Neural cell (in vitro differentiated cells): ENCODE data around the gene GNPDA2. TPM values are rescaled to one million over a fixed set of nuclear protein-coding genes. Genes with fewer than 3 reads are reported as not detected.

ENCODE experiments used
- H2AFZ ChIP-seq: fragments of 200-600, 300-800 bp; sonication (generic), shearing (Covaris generic); 2 replicates; pipeline ENCODE4 v1.6.0; 2014; ENCODE audit warnings: low read depth, mild to moderate bottlenecking, antibody characterized with exemption, low read length, moderate library complexity
- H3F3A ChIP-seq: fragments of 200-600 bp; shearing (Covaris generic); 2 replicates; pipeline ENCODE4 v1.6.1; 2016; ENCODE audit warnings: mild to moderate bottlenecking, moderate library complexity, mixed read lengths, antibody characterized with exemption, low read length; ENCODE audit not compliant: insufficient read depth, poor library complexity, severe bottlenecking
- H3K27ac ChIP-seq: fragments of 200-600, 300-800 bp; sonication (generic), shearing (Covaris generic); 2 replicates; pipeline ENCODE4 v1.5.1; 2014; ENCODE audit warnings: mild to moderate bottlenecking, low read length, moderate library complexity
- H3K27me3 ChIP-seq: fragments of 300-800, 200-600 bp; sonication (generic), shearing (Covaris generic); 2 replicates; pipeline ENCODE4 v1.6.0; 2014; ENCODE audit warnings: mild to moderate bottlenecking, low read depth, low read length, moderate library complexity; ENCODE audit not compliant: insufficient read depth
- H3K36me3 ChIP-seq: fragments of 300-800, 200-600 bp; sonication (generic), shearing (Covaris generic); 2 replicates; pipeline ENCODE4 v1.5.1; 2014; ENCODE audit warnings: mild to moderate bottlenecking, antibody characterized with exemption, low read length, moderate library complexity; ENCODE audit not compliant: insufficient read depth
- H3K4me2 ChIP-seq: fragments of 300-800, 200-600 bp; sonication (generic), shearing (Covaris generic); 2 replicates; pipeline ENCODE4 v1.6.0; 2014; ENCODE audit warnings: mild to moderate bottlenecking, low read length
- H3K4me3 ChIP-seq: fragments of 300-800, 200-600 bp; sonication (generic), shearing (Covaris generic); 2 replicates; pipeline ENCODE4 v1.5.1; 2014; ENCODE audit warnings: mild to moderate bottlenecking, low read length, moderate library complexity
- H3K79me2 ChIP-seq: fragments of 200-600 bp; shearing (Covaris generic); replicated peaks from 2 replicates; pipeline ENCODE4 v1.6.0; 2014; ENCODE audit warnings: mild to moderate bottlenecking, low read length, moderate library complexity; ENCODE audit not compliant: insufficient read depth
- H3K9ac ChIP-seq: fragments of 300-800, 200-600 bp; sonication (generic), shearing (Covaris generic); 2 replicates; pipeline ENCODE4 v1.6.1; 2016; ENCODE audit warnings: mild to moderate bottlenecking, low read length, mixed read lengths
- H3K9me2 ChIP-seq: fragments of 200-600 bp; shearing (Covaris generic); 2 replicates; pipeline ENCODE4 v1.6.1; 2016; ENCODE audit warnings: mild to moderate bottlenecking, low read length, mixed read lengths; ENCODE audit not compliant: insufficient read depth
- H3K9me3 ChIP-seq: fragments of 200-600, 300-800 bp; sonication (generic), shearing (Covaris generic); 2 replicates; pipeline ENCODE4 v1.6.1; 2016; ENCODE audit warnings: mild to moderate bottlenecking, mixed run types, low read length, moderate library complexity, mixed read lengths
- H4K20me1 ChIP-seq: fragments of 200-600 bp; shearing (Covaris generic); 2 replicates; pipeline ENCODE4 v1.6.1; 2016; ENCODE audit warnings: mild to moderate bottlenecking, mixed run types; ENCODE audit not compliant: insufficient read depth
- CTCF ChIP-seq: fragments of 450-650 bp; IDR thresholded peaks from 2 replicates; pipeline ENCODE4 v1.5.1; 2014; ENCODE audit warnings: antibody characterized with exemption, mild to moderate bottlenecking, moderate library complexity; ENCODE audit not compliant: poor library complexity, severe bottlenecking
- EP300 ChIP-seq: fragments of 450-650 bp; conservative IDR thresholded peaks from 2 replicates; pipeline ENCODE4 v1.6.1; 2014; ENCODE audit warnings: antibody characterized with exemption, mild to moderate bottlenecking, moderate library complexity; ENCODE audit not compliant: poor library complexity, severe bottlenecking
- EZH2 ChIP-seq: fragments of 200-600, 300-800 bp; shearing (Covaris generic), sonication (generic); IDR thresholded peaks from 2 replicates; pipeline ENCODE4 v1.6.1; 2014; ENCODE audit warnings: antibody characterized with exemption, low read length, borderline replicate concordance, mild to moderate bottlenecking; ENCODE audit not compliant: insufficient read depth, poor library complexity, severe bottlenecking
- MXI1 ChIP-seq: fragments of 450-650 bp; conservative IDR thresholded peaks from 2 replicates; pipeline ENCODE4 v1.6.1; 2014; ENCODE audit warnings: antibody characterized with exemption, mild to moderate bottlenecking; ENCODE audit not compliant: poor library complexity, severe bottlenecking
- POLR2AphosphoS5 ChIP-seq: IDR thresholded peaks from 2 replicates; pipeline ENCODE4 v1.6.1; 2012
- RAD21 ChIP-seq: fragments of 450-650 bp; conservative IDR thresholded peaks from 2 replicates; pipeline ENCODE4 v1.6.1; 2014; ENCODE audit warnings: antibody characterized with exemption, mild to moderate bottlenecking, moderate library complexity
- REST ChIP-seq: IDR thresholded peaks from 2 replicates; pipeline ENCODE4 v1.6.1; 2012; ENCODE audit warnings: borderline replicate concordance
- SMC3 ChIP-seq: fragments of 450-650 bp; conservative IDR thresholded peaks from 2 replicates; pipeline ENCODE4 v1.6.1; 2014; ENCODE audit warnings: antibody characterized with exemption, mild to moderate bottlenecking, moderate library complexity; ENCODE audit not compliant: poor library complexity
- TAF1 ChIP-seq: IDR thresholded peaks from 2 replicates; pipeline ENCODE4 v1.6.1; 2012; ENCODE audit warnings: low read depth
- polyA plus RNA-seq: library from polyadenylated mRNA; depleted of rRNA; stranded (reverse); fragments of >200 nt; gene quantifications from 2 replicates; pipeline ENCODE4 v1.2.3, GENCODE V29; 2014

Gene GNPDA2
- polyA plus RNA-seq, 1 donor from 2014 or later: 40.7 TPM

- no peaks in the 10 kb centered on the region for H3K27me3 ChIP-seq
- H3F3A ChIP-seq: no peaks in the 10 kb centered on the region
- no peak overlapping the region for H3K27ac ChIP-seq
- no peaks in the 10 kb centered on the region for H3K9me3 ChIP-seq
- H3K79me2 ChIP-seq: no peaks in the 10 kb centered on the region
- TF ChIP-seq EZH2 (no peak), POLR2AphosphoS5 (no peak), EP300 (no peak)
- H3K4me2 ChIP-seq: no peak overlapping the region
- H3K36me3 ChIP-seq: no peaks in the 10 kb centered on the region
- H3K4me3 ChIP-seq: no peak overlapping the region
- no peak overlapping the region for H3K9ac ChIP-seq
- H4K20me1 ChIP-seq: no peaks in the 10 kb centered on the region
- H3K9me2 ChIP-seq: no peaks in the 10 kb centered on the region
- no peak overlapping the region for H2AFZ ChIP-seq
These were observed 55.7 kb downstream of the GNPDA2 start for GRCh38 chr4:44670506-44671199.

- no peaks in the 10 kb centered on the region for H3K9me2 ChIP-seq
These were observed 57.8 kb downstream of the GNPDA2 start for GRCh38 chr4:44668526-44668925.

More at GRCh38 chr4:44668526-44668925, 57.8 kb downstream of the GNPDA2 start:
- Histone ChIP-seq H3K27ac (no peak overlapping the region), H3K9me3 (no peaks in the 10 kb centered on the region), H3K79me2 (no peaks in the 10 kb centered on the region), H3K4me2 (no peak overlapping the region), H3K4me3 (no peak overlapping the region), H2AFZ (no peak overlapping the region), H3K9ac (no peak overlapping the region), H4K20me1 (no peaks in the 10 kb centered on the region), H3K27me3 (no peaks in the 10 kb centered on the region), H3F3A (no peaks in the 10 kb centered on the region), H3K36me3 (no peaks in the 10 kb centered on the region)
- TF ChIP-seq RAD21 (no peak), SMC3 (no peak), MXI1 (no peak), CTCF (no peak), EP300 (no peak), REST (no peak), TAF1 (no peak), POLR2AphosphoS5 (no peak), EZH2 (no peak)
